OCI-LY7 (cell line): Measurements from ENCODE around the gene OAS1.

Experiments
- CTCF ChIP-seq: fragments of 200-600 bp; sonication (generic); conservative IDR thresholded peaks from 2 replicates; pipeline ENCODE4 v1.5.1; 2014; ENCODE audit warnings: mild to moderate bottlenecking, antibody characterized with exemption, low read length, moderate library complexity, mixed read lengths
- EZH2phosphoT487 ChIP-seq: fragments of 200-600 bp; sonication (generic); IDR thresholded peaks from 2 replicates; pipeline ENCODE4 v1.6.1; 2018; ENCODE audit warnings: low read depth, borderline replicate concordance, mild to moderate bottlenecking, mixed run types, antibody characterized with exemption, low read length, moderate library complexity, mixed read lengths

DNA sequence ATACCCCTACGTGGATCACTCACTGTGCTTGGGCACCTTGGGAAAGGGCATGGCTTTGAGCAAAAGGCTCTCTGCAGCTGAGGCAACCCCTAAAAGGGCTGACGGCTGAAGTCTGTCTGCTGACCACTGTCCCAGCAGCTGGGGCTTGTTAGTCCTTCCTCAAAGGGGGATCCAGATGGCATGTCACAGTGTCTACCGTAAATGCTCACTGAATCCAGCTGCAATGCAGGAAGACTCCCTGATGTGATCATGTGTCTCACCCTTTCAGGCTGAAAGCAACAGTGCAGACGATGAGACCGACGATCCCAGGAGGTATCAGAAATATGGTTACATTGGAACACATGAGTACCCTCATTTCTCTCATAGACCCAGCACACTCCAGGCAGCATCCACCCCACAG, 12.4 kb downstream of the OAS1 start:
- TF ChIP-seq CTCF: no peak
- no peak for TF ChIP-seq EZH2phosphoT487
